GM20431 (cell line): ENCODE results near the gene MICAL2.

Experiments
- in situ Hi-C: fragments of 300-500 bp; cut with MseI, MboI; formaldehyde crosslinking; loops from one replicate; pipeline ENCODE4 v1.15.0; 2020; ENCODE audit warnings: low sequenced_read_pairs; ENCODE audit not compliant: unreplicated experiment

MICAL2 gene

DNA sequence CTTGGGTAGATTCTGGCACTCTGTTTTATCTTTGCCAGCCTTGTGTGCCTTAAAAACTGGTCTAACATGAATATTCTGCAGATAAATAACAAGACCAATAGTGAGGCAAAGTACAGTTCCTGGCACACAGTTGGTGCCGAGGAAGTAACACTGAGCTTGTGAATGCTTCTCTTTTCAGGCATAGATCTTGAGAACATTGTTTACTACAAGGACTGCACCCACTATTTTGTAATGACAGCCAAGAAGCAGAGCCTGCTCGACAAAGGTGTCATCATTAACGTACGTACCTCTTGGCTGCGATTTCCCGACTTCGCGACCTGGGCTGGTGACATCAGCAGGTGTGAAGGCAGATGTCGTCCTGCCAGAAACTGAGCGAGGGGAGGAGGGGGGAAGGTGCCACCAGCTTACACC is 105.7 kb downstream of the MICAL2 start:
- in situ Hi-C loops: no loop called here

DNA sequence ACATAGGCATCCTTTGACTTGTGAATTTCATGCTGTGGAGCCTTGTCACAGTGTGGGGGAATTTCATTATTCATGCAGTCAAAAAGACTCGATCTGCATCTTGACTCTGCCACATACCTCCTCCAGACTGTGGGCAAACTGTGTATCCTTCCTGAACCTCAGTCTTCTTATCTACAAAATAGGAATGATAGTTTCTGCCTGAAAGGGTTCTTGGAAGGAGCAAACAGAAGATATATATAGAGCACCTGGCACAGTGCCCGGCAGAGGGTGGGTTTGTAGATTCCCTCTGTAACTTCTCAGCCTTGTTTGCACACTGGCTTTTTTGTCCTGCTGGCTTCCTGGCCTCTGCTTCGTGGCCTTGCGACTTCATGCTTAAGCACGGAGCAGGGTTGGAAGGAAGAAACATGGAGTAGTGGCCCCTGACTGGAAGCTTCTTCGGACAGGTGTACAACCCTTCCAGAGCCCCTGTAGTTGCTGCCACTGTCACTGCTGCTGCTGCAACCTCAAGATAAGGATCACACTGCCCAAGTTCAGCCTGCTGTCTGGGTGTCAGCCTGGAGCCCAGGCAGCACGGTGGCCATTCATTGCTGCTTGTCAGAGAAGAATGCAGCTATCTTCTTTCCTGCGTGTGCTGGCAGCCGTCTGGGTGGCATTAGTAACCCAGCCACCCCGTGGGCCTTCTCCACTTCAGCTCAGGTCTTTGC is 106.4 kb downstream of the MICAL2 start:
- in situ Hi-C loops: no loop called here

DNA sequence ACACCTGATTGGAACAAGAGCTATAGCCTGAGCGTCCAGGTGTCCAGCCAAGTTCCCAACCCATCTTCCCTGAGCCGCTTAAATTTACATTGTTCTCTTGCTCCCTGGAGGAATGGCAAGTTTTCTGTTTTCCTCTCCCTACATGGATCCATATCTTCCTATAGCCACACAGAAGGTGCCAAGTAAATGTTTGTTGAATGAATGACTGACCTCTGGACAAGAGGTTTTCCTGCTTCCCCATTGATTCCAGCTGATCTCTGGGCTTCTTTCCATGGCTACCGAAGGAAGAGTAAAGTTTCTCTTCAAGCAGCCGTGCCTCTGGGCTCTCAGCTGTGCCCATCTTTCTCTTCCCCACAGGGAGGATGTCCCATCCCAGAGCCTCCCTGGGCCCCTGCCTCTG is 107.5 kb downstream of the MICAL2 start:
- in situ Hi-C loops: no loop called here

DNA sequence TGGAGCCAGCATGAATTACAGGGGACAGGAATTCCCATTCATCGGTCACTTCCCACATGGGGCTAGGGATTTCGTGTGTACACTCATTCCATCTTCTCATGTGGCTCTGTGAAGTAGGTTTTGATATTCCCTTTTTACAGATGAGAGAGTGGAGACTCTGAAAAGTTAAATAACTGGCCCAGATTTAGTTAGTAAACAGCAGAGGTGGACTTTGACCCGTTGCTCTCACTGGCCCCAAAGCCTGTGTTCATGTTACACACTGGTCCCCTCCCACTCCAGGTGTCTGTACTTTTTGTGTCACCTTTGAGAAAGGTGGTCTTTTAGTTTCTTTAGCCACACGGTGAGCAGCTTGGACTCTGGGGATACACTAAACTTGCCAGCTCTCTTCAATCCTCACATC is 108.5 kb downstream of the MICAL2 start:
- in situ Hi-C loops: no loop called here

DNA sequence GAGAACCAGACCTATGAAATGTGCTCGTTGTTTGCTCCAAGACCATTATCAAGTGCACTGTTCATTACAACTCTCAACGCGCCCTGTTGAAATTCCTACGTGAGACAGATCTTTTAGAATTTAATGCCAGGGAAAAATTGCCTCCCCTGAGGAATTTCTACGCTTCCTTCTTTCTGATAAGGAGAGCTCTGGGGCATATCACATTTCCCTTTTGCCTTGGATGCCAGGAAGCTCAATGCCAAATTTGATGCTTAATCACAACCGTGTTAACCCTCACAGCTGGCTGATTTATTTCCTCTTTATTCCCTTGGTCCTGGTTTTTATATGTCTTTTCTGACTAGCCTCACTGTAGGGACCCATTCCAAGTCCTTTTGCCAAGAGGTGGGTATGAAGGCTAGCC is 109.4 kb downstream of the MICAL2 start:
- in situ Hi-C loops: no loop called here

DNA sequence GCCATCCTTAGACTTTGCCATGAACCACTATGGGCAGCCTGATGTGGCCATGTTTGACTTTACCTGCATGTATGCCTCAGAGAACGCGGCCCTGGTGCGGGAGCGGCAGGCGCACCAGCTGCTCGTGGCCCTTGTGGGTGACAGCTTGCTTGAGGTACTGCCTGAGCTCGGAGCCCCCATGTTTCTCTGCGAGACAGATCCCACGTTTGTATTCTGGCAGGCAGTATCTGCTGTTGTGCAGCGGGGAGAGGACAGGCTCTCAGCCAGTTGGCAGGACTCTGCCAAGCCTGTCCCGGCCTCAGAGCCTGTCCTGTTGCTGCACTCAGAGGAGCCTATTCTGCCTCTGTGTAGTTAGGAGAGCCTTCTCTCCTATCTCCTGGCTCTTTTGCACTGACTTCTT is 109.9 kb downstream of the MICAL2 start:
- in situ Hi-C loops: no loop called here

DNA sequence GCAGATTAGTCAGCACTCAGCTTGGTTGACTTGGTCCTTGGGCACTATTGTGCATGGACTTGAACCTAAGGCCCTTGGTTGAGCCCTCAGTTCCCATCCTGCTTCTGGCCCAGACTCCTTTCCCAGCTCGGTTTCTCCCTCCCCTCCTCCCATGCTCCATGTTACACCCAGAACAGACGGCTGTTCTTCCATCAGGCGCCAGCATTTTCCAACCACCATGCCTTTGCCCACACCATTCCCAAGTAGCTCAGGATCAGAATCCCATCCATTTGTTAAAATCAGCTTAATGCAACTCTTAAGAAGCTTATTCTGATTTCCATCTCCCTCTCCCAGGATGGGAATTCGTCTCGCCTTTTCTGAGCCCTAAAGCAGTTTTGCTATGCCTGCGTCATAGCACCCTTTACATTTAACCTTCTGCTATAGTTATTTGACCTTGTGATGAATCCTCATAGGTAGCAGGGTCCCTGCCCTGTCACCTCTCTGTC is 110.7 kb downstream of the MICAL2 start:
- in situ Hi-C loops: no loop called here

DNA sequence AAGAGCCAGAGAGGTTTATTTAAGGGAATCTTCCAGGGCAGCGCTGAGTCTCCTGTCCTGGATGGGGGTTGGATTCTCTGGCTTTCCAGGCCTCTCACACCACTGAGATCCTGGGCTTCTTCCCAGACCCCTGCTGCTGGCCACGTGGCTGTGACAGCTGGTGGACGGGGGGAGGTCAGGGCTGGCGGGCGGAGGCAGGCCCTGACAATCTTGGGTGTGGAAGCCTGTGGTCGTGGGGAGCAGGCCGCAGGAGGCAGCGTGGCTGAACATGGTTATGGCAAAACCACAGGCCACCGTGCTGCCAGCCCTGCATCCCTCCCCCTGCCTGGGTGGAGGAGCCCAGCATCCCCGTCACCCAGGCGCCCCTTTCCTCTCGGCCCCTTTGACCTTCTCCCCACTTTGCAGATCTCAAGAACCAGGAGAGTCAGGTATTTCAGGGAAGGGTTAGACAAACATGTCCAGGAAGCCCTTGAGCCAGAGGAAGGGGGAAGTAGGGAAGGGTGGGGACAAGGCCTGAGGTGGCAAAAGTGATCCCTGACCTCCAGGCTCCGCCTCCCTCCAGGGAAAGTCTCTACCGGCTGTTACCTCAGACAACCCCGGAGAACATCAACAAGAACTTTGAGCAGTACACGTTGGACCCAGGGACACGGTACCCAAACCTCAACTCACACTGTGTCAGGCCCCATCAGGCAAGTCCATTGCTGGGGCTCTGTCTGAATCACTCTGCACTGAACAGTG is 111.8 kb downstream of the MICAL2 start:
- in situ Hi-C loops: no loop called here

DNA sequence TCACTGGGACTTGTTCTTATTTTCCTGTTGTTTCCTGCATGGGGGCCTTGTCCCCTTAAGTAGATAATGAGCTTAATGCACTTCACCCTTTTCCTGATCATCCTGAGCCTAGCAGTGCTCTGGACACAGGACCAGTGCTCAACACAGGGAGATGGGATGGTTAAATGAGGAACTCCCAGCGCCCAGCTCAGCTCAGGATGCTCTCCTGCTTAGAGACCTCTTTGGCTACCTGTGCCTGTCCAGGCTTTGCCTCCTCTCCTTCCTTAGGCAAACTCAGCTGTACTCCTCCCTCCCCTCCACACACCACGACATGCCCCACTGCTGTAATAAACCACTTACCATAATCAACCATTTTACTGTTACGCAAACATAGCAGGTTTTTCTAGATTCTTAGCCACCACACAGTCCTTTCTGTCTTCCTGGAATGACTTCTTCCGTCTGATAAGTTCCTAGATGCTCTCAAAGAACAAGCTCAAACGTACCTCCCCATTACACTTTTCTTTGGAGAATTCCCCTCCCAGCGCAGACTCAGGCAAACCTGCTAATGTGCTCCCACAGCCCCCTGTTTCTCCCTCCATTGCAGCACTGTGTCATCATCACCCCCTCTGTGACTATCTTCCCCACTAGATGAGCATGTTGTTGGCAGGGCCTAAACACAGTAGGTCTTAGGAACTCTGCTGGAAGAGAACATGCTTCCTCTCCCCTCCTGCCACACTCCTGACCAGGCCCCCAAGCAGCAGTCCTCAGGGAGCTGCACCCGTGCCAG is 113.6 kb downstream of the MICAL2 start:
- in situ Hi-C loops: no loop called here

DNA sequence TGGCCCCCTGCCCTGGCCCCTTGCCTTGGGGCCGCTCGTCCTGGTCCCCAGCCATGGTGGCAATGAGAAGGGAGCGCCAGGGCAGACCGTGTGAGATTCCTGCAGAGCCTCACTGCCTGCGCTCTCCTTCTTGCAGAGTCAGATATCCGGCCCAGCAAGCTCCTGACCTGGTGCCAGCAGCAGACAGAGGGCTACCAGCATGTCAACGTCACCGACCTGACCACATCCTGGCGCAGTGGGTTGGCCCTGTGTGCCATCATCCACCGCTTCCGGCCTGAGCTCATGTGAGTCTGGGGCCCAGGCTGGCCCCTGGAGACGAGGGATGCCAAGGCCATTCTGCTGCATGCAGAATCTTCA is 114.1 kb downstream of the MICAL2 start:
- in situ Hi-C loops: no loop called here

DNA sequence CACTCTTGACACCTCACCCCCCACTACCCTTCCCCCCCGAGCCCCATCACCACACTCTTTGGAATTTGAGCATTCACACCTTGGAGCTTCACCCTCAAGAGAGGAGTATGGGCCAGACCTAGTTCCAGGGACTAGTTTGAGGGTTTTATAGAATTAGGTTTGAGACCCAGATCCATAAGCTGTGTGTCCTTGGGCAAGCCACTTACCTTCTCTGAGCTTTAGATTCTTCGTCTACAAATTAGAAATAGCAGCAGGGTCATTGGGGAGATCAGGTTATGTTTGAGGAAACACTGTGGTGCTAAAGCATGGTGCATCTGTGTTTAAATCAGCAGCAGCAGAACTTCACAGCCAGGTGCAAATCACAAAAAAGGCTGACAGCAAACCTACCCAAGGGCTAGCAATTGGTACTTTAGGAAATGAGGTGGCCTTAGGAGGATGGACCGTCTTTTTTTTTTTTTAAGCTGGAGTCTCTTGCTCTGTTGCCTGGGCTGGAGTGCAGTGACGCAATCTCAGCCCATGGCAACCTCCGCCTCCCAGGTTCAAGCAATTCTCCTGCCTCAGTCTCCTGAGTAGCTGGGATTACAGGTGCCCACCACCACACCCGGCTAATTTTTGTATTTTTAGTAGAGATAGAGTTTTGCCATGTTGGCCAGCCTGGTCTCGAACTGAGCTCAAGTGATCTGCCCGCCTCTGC is 114.8 kb downstream of the MICAL2 start:
- in situ Hi-C loops: loop anchor here (25.0 kb wide), 1 partner anchor 163 kb away; no protein-coding TSS in a partner anchor

DNA sequence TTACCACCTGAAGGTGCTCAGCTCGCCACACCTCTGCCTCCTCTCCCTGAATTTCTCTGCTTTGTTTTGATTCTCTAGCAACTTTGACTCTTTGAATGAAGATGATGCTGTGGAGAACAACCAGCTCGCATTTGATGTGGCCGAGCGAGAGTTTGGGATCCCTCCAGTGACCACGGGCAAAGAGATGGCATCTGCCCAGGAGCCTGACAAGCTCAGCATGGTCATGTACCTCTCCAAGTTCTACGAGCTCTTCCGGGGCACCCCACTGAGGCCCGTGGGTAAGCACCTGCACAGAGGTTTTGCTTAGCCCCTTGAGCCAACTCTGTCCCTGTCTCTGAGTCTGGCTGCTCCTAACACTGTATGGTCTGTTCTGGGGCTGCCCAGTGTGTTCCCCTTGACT is 115.7 kb downstream of the MICAL2 start:
- in situ Hi-C loops: loop anchor here (25.0 kb wide), 1 partner anchor 164 kb away; no protein-coding TSS in a partner anchor

DNA sequence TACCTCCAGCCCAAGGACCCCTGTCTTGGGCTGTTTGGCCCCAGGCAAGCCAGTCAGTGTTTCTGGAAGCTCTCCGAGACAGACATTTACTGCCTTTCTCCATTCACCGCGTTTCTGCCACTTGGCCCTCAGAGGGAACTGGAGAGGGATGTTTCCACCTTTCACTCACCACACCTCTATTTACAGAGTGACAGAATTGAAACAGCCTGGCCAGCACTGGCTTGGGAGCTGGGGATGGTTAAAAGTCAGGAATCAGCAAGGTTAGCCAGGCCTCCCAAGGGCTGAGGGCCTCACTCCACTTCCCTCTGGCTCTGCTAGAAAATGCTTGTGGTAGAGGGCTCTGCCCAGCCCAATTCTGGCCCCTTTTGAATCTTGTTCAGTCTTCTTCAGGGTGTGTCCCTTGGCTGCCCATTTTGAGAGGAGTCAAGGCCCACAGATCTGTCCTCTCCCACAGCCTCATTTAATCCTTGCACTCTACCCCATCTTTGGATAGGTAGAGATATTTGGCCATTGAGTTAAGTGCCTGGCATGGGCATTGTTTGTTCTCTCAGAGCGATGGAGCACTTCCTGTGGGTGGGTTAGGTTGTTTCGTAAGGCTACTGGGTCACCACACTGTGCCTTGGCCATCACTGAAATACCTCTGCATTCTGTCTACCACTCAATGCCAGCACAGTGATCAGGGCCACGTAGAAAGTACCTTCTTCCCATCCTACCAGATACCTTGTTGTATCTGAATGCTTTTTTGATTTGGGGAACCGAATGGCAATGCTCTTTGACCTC is 119.2 kb downstream of the MICAL2 start:
- in situ Hi-C loops: loop anchor here (25.0 kb wide), 1 partner anchor 167 kb away; no protein-coding TSS in a partner anchor

DNA sequence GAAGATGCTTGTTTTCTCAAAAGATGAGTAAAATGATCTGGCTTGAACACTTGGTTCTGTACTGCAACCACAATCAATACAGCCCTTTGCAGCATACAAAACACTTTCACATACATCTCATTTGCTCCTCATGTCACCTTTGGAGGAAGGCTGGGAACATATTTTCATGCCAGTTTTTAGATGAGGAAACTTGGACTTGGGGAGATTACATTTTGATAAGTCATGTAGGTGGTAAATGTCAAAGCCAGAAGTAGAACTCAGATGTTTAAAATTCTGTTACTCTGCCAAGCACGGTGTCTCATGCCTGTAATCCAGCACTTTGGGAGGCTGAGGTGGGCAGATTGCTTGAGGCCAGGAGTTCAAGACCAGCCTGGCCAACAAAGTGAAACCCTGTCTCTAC is 121.8 kb downstream of the MICAL2 start:
- in situ Hi-C loops: loop anchor here (25.0 kb wide), 1 partner anchor 170 kb away; no protein-coding TSS in a partner anchor

DNA sequence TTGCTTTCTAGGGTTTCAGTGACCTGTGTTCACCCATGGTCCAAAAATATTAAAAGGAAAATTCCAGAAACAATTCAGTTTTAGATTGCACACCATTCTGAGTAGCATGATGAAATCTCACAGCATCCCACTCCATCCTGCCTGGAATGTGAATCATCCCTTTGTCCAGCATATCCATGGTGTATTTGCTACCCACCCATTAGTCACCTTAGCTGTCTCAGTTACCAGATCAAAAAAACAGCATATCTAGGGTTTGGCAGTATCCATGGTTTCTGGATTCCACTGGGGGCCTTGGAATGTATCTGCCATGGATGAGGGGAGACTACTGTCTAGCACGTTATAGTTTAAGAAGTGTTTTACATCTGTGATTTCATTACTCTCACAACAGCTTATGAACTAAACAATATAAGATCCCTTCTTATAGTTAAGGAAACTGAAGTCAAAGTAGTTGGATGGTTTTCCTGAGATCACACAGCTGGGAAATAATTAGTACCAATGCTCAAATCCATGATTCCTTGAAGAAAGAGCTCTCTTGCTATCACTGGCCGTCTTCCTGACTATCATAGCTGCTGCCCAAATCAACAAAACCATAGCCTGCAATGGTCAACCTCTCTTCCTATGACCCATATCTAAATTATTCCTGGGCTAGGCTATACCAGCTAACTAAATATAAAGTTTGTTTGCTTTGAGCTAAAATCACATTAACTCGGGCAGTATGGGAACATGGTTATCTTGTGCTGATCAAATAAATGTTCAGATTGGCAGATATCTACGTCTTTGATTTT is 122.6 kb downstream of the MICAL2 start:
- in situ Hi-C loops: loop anchor here (25.0 kb wide), 1 partner anchor 171 kb away; no protein-coding TSS in a partner anchor

DNA sequence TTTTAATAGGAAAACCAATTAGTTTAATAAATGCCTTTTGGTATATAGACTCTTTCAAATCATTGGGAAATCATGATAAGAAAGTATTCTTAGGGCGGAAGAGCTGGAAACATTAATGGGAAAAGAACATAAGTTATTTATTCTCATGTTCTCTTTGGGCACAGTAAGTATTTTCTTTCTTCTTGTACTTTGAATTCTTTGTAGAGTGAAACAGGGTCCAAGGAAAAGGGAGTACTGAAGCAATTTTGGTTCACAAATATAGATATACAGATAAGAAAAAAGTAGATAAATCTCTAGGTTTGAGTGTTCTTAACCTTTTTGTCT is 123.2 kb downstream of the MICAL2 start:
- in situ Hi-C loops: loop anchor here (25.0 kb wide), 1 partner anchor 171 kb away; no protein-coding TSS in a partner anchor

DNA sequence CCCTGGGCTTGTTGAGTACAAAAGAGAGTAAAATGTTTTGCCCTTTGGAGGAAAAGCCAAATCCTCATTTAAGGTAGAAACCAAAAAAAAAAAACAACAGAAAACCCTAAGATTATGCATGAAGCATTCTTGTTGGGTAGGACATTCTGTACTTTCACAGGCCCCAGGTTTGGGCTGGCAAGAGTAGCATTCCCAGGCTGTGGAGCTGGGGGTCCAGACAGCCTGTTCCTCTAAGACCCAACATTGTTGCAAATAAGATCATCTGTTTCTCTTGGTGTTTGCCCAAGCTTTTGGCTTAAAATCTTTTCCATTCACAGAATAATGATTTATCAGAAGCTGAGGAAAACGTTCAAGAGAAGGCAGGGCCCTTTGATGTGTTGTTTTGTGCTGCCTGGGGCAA is 123.8 kb downstream of the MICAL2 start:
- in situ Hi-C loops: loop anchor here (25.0 kb wide), 1 partner anchor 172 kb away; no protein-coding TSS in a partner anchor

DNA sequence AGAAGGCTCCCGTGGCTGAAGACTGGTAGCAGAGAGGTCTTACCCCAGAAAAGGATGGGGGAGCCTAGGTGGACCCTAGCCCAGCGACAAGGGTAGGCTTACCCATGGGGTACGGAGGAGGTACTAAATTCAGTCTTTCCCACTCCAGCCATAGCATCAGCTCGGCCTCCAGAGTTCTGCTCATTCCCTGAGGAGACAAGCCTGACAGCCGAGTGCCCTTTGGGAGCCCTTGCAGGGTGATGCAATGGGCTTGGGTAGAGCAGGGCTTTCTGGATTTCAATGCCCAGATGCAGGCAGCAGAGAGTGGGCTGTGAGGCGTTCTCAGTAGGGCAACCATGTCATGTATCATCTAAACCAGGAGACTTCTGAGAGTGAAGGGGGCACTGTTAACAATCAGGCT is 124.7 kb downstream of the MICAL2 start:
- in situ Hi-C loops: loop anchor here (25.0 kb wide), 1 partner anchor 173 kb away; no protein-coding TSS in a partner anchor
